Gastrocnemius medialis (tissue), 4 donors: ENCODE results near the gene PRRT1B. TPM values are rescaled to one million over a fixed set of nuclear protein-coding genes. Genes with fewer than 3 reads are reported as not detected.

ENCODE experiments used
- ATAC-seq, 2 donors: fragments of 150-250 bp; one replicate each; pipeline ENCODE4 v1.9.1; 2016
- DNase-seq, 2 donors: peaks; one replicate each; pipeline ENCODE4 v3.0.0-alpha.2; 2019
- H3K27ac ChIP-seq, 4 donors: fragments of 200-600 bp; sonication (generic); 1 replicate in 1 of 4; 2 replicates in 3 of 4; pipeline ENCODE4 v1.5.1; 2016 to 2018; ENCODE audit warnings: mild to moderate bottlenecking in 2 of 4, moderate library complexity in 1 of 4
- H3K27me3 ChIP-seq, 3 donors: fragments of 200-600 bp; sonication (generic) in 2 of 3; 1 replicate in 1 of 3; 2 replicates in 2 of 3; pipeline versions ENCODE4 v1.5.1 to v1.6.0; 2016 to 2019; ENCODE audit warnings: mild to moderate bottlenecking in 1 of 3, moderate library complexity in 1 of 3
- H3K36me3 ChIP-seq, 2 donors: fragments of 200-600 bp; sonication (generic) in 1 of 2; one replicate each; pipeline ENCODE4 v1.5.1; 2017 to 2018
- H3K4me1 ChIP-seq, 2 donors: fragments of 200-600 bp; sonication (generic) in 1 of 2; one replicate each; pipeline ENCODE4 v1.5.1; 2016 to 2017; ENCODE audit warnings: mild to moderate bottlenecking in 2 of 2
- H3K4me3 ChIP-seq, 4 donors: fragments of 200-600 bp; sonication (generic) in 3 of 4; 1 replicate in 1 of 4; 2 replicates in 3 of 4; pipeline ENCODE4 v1.5.1; 2016 to 2019; ENCODE audit warnings: mild to moderate bottlenecking in 2 of 4
- H3K9me3 ChIP-seq, 3 donors: fragments of 200-600 bp; sonication (generic) in 2 of 3; 1 replicate in 1 of 3; 2 replicates in 2 of 3; pipeline ENCODE4 v1.5.1; 2016 to 2019
- POLR2A ChIP-seq, 2 donors: fragments of 450-650 bp; IDR thresholded peaks; one replicate each; pipeline ENCODE4 v1.6.1; 2017; ENCODE audit warnings: antibody characterized with exemption in 2 of 2, mild to moderate bottlenecking in 2 of 2, moderate library complexity in 2 of 2
- in situ Hi-C, 4 donors: fragments of 200-750 bp; cut with MboI; loops; one replicate each; pipeline versions ENCODE4 v1.15.0 to v1.8.0; 2017; ENCODE audit warnings: low sequenced_read_pairs in 4 of 4
- intact Hi-C: fragments of 100-400 bp; cut with DNase I; formaldehyde crosslinking; loops from one replicate; pipeline ENCODE4 v1.15.1; 2023; ENCODE audit warnings: low total_unique reads
- total RNA-seq, 4 donors: library from RNA; depleted of rRNA; stranded (reverse); fragments of >200 nt; gene quantifications; one replicate each; pipeline versions ENCODE4 v1.1.0 to v1.2.3, GENCODE V29; 2016
- TF ChIP-seq, protein P1 (sequence below), 5 experiments: fragments of 450-650 bp in 3 of 5; fragments of 200-600 bp in 2 of 5; sonication (generic) in 2 of 5; IDR thresholded peaks in 4 of 5; conservative IDR thresholded peaks in 1 of 5; 1 replicate in 4 of 5; 2 replicates in 1 of 5; pipeline ENCODE4 v1.5.1; 2016 to 2019; ENCODE audit warnings: antibody characterized with exemption in 5 of 5, mild to moderate bottlenecking in 3 of 5, moderate library complexity in 3 of 5

PRRT1B gene
- not detected for total RNA-seq

DNA sequence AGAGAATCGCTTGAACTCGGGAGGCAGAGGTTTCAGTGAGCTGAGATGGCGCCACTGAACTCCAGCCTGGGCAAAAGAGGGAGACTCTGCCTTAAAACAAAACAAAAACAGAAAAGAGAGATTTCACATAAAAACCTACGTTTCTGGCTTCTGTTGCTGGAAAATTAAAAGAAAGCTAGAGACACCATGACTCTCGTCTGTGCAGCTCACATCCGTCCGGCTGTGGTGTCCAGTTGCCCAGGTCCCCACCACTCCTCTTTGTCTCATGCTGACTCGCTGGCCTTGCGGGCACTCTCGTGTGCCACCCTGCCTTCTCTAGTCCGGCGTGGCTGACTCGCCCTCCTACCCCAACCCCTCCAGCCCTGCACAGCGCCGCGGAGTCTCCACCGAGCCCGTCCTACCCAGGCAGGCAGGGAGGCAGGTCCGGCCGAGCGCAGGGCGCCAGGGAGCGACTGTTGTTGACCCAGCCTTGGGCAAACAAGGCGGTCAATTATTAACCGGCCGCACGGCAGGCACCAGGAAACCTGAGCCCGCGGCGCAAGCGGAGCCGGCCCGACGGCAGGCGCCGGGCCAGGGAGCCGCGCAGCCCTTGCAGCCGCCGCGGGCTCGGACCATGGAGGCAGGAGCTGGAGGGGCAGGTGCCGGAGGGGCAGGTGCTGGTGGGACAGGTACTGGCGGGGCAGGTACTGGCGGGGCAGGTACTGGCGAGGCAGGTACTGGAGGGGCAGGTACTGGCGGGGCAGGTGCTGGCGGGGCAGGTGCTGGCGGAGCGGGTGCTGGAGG is at the start of gene PRRT1B:
Gene PRRT1B (plus strand): TSS at position 521 of the 783 bp plus-strand sequence. CDS start 93 bp downstream, at position 614.
- TF ChIP-seq, protein P1, sequence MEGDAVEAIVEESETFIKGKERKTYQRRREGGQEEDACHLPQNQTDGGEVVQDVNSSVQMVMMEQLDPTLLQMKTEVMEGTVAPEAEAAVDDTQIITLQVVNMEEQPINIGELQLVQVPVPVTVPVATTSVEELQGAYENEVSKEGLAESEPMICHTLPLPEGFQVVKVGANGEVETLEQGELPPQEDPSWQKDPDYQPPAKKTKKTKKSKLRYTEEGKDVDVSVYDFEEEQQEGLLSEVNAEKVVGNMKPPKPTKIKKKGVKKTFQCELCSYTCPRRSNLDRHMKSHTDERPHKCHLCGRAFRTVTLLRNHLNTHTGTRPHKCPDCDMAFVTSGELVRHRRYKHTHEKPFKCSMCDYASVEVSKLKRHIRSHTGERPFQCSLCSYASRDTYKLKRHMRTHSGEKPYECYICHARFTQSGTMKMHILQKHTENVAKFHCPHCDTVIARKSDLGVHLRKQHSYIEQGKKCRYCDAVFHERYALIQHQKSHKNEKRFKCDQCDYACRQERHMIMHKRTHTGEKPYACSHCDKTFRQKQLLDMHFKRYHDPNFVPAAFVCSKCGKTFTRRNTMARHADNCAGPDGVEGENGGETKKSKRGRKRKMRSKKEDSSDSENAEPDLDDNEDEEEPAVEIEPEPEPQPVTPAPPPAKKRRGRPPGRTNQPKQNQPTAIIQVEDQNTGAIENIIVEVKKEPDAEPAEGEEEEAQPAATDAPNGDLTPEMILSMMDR (IDR thresholded peaks at IDR 0.05 in 4 of 5, conservative IDR thresholded peaks at IDR 0.05 in 1 of 5), result no peak
- no peak for TF ChIP-seq POLR2A (IDR thresholded peaks at IDR 0.05)
- in situ Hi-C loops (no loop called here), intact Hi-C loops (no loop called here)
- H3K27me3 ChIP-seq, result peaks cover 40 to 75% (median 49%) of the 10 kb centered on the region in 3 donors
- no peak within 1 kb of the TSS for H3K4me3 ChIP-seq
- H3K4me1 ChIP-seq, result peaks cover 0 to 5% of the 10 kb centered on the region in 2 donors
- H3K9me3 ChIP-seq, result peaks cover 0 to 11% (median 4%) of the 10 kb centered on the region in 3 donors
- no peaks in the 10 kb centered on the region for H3K36me3 ChIP-seq
- DNase-seq (no peak), ATAC-seq (no peak)
- no peak within 1 kb of the TSS for H3K27ac ChIP-seq

DNA sequence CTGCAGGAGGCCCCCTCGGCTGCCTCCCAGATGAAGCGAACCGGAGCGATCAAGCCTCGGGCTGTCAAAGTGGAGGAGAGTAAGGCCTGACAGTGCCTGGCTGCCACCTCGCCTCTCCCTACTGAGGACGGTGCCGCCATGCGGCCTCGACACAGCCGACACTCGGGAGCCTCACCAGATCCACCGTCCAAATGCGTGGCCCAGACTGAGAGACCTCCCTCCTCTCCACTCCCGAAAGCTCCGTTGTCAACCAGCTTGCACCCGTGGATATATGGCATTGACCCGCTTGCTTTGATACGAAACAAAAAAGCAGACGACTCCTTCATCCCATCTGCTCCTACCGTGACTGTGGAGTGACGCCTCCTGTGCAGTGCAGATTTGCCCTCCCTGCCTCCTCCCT is 49.5 kb upstream of the PRRT1B start:
- no peak overlapping the region for H3K27ac ChIP-seq
- peaks cover 0 to 80% of the 10 kb centered on the region in 2 donors for H3K36me3 ChIP-seq
- H3K9me3 ChIP-seq, result no peaks in the 10 kb centered on the region
- no peaks in the 10 kb centered on the region for H3K27me3 ChIP-seq
- ATAC-seq, result no peak
- H3K4me3 ChIP-seq, result no peak overlapping the region
- DNase-seq, result no peak
- TF ChIP-seq POLR2A (IDR thresholded peaks at IDR 0.05), result no peak
- TF ChIP-seq, protein P1 (IDR thresholded peaks at IDR 0.05 in 4 of 5, conservative IDR thresholded peaks at IDR 0.05 in 1 of 5), result no peak
- intact Hi-C loops, result no loop called here
- peaks cover 0 to 4% of the 10 kb centered on the region in 2 donors for H3K4me1 ChIP-seq
- in situ Hi-C loops, result loop anchor here in 2 of 4 donors (25.0 kb wide), 1 partner anchor 108 kb away; the partner anchor contains the start of gene PRRC2B (in 2 of the 2)

DNA sequence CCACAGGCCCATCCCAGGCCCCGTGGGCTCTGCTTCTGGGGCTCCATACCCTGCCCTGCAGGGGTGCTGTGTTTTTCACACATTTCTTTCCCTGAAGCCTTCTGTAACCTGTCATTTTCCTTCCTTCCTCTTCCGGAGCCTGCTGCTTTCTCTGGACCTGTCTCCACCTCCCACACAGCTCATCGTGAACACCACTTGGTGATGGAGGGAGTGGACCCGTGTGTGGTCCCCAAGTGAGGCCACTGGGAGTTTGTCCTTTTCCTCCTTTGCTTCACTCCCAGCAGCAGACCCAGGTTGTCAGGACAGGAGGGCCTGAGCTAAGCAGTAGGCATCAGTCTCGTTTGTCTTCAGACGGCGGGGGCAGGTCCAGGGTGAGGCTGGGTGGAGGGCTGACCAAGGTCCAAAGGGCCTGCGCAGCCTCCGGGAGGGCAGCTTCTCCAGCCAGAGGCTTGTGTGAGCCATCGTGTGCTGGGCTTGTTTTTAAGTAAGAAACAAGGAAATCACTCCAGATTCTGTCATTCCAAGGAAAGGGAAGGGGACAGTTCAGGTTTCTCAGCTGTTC is 48.4 kb upstream of the PRRT1B start:
- intact Hi-C loops, result no loop called here
- in situ Hi-C loops, result loop anchor here in 2 of 4 donors (25.0 kb wide), 1 partner anchor 110 kb away; the partner anchor contains the start of gene PRRC2B (in 2 of the 2)
- H3K27me3 ChIP-seq, result no peaks in the 10 kb centered on the region
- TF ChIP-seq POLR2A (IDR thresholded peaks at IDR 0.05), result no peak
- TF ChIP-seq, protein P1 (IDR thresholded peaks at IDR 0.05 in 4 of 5, conservative IDR thresholded peaks at IDR 0.05 in 1 of 5), result no peak
- no peak overlapping the region for H3K4me3 ChIP-seq
- H3K36me3 ChIP-seq, result peaks cover 0 to 69% of the 10 kb centered on the region in 2 donors
- H3K27ac ChIP-seq, result no peak overlapping the region
- DNase-seq, result no peak
- ATAC-seq, result no peak
- peaks cover 0 to 16% of the 10 kb centered on the region in 2 donors for H3K4me1 ChIP-seq
- no peaks in the 10 kb centered on the region for H3K9me3 ChIP-seq

DNA sequence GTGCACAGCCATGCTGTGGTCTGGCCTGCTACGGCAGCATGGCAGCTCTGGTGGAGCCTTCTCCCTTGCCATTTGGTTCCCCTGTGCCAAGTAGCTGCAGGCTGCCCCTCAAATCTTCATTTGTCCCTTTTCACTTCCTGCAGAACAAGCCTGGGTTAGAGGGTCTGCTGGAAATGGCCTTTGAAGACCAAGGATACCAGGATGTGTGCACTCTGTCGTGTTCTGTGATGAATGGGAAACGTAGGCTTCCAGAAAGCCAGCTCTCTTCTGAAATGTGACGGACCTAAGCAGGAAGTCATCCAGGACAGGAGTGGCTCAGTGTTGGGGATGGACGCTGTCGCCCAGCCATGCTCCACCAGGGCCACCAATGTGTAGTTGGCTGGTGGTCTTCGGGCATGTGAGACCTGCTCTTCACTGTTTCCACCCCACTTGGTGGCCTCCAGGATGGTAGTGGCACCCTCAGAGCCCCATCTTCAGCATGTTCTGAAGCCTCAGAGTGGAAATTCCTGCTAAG is 46.0 kb upstream of the PRRT1B start:
- DNase-seq, result no peak
- no peak overlapping the region for H3K4me3 ChIP-seq
- peaks cover 15 to 28% of the 10 kb centered on the region in 2 donors for H3K4me1 ChIP-seq
- in situ Hi-C loops, result loop anchor here in 2 of 4 donors (25.0 kb wide), 1 partner anchor 112 kb away; the partner anchor contains the start of gene PRRC2B (in 2 of the 2)
- TF ChIP-seq, protein P1 (IDR thresholded peaks at IDR 0.05 in 4 of 5, conservative IDR thresholded peaks at IDR 0.05 in 1 of 5), result no peak
- TF ChIP-seq POLR2A (IDR thresholded peaks at IDR 0.05), result no peak
- intact Hi-C loops, result no loop called here
- H3K27me3 ChIP-seq, result no peaks in the 10 kb centered on the region
- H3K36me3 ChIP-seq, result peaks cover 0 to 45% of the 10 kb centered on the region in 2 donors
- H3K9me3 ChIP-seq, result no peaks in the 10 kb centered on the region
- H3K27ac ChIP-seq, result peak overlapping the region in 1 of 4 donors; percentile 94
- ATAC-seq, result no peak
